GM18870 (cell line): ENCODE measurements around the gene HDAC5.
"Not testable (repeated sequence)": the region's sequence is repeated elsewhere in the genome, so short reads cannot be mapped to it uniquely, and the experiment has no call there.

ENCODE experiments used
- ATAC-seq: cut with Tn5 transposase; IDR thresholded peaks from one replicate; pipeline ENCODE4 v1.9.1; 2021; ENCODE audit warnings: moderate library complexity; ENCODE audit not compliant: unreplicated experiment

The HDAC5 gene

DNA sequence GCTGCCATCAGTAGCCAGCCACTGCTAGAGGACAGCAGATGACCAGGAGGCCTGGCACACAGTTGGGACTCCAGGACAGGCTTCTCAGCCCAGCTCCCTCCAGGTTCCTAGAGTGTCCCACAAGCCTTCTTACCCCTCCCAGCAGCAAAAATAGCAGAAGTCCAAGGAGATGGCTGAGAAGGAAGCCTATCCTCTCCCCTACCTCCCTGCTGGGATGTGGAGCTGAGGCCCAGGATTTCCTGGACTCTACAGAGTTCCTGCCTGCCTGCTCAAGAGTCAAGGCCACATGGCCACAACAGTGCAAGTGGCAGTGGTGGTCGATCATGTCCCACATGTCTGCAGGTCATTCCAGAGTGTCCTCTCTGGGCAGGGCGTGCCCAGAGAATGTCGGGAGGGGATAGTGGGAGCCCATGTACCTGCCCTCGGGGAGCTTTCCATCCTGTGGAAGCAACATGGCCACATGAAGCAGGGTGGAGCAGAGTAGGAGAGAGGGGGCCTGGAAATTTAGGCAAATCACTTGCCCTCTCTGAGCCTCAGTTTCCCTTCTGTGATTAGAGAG lies 10.6 kb upstream of the HDAC5 start:
- ATAC-seq: no peak

DNA sequence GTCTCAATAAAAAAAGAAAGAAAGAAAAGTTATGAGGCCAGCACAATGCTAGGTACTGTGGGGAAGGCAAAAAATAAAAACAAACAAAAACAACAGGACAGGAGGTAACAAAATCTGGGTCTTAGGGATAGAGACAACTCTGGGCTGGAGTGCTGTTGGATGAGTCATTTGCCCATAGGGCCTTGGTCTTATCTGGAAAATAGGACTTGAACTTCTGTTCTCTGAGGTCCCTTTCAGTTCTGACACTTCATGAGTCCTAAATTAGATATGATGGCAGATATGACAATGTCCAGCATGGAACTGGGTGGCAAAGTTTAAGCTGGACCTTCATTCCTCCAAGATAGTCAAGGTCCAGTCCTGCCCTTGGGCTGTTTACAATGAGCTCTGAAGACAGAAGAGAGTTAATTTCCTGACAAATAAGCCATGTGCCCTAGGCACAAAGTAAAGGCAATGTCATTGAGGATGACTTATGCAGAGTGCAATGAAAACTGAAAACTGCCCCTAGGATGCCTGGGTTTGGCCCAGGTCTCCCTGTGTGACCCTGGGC lies 8.9 kb upstream of the HDAC5 start:
- no peak for ATAC-seq

DNA sequence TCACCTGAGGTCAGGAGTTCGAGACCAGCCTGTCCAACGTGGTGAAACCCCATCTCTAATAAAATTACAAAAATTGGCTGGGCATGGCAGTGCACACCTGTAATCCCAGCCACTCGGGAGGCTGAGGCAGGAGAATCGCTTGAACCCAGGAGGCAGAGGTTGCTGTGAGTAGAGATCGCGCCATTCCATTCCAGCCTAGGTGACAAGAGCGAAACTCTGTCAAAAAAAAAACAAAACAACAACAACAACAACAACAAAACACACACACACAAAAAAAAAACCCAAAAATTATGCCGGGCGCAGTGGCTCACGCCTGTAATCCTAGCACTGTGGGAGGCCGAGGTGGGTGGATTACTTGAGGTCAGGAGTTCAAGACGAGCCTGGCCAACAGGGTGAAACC lies 7.9 kb upstream of the HDAC5 start:
- ATAC-seq: not testable (repeated sequence)

DNA sequence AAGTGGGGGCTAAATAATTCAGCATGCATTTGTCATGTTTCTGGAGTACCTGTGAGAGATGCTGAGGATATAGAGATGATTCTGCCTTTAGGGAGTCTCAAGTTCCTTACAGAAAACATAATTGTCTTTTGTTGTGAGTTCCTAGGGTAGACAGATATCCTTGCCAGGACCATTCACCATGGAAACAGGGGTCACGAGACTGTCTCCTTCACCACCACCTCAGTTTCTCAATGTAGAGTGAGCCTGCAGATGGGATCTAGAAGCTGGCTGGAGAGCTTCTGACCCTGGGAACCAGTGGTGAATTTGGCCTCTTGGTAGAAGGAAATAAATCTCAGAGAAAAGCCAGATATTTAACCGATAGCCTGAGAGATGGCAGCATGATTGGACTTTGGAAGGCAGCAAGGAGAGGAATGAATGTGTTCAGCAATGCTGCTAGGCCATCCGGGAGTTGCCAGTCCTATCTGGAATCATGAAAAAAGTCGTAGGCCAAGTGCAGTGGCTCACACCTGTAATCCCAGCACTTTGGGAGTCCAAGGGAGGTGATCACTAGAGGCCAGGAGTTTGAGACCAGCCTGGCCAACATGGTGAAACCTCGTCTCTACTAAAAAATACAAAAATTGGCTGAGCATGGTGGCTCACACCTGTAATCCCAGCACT lies 7.4 kb upstream of the HDAC5 start:
- no peak for ATAC-seq

DNA sequence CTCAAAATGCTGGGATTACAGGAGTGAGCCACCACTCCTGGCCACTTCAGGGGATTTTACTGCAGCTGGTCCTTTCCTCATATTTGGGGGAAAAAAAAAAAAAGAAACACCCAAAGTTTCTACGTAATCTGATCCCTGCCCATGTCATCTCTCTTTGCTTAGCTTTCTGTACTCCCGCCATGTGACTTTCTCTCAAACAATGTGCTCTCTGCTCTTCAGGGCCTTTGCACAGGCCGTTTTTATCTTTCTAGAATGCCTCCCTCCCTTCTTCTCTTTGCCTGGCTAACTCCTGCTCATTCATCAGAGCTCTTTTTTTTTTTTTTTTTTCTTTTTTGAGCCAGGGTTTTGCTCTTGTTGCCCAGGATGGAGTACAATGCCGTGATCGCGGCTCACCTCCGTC lies 4.9 kb upstream of the HDAC5 start:
- ATAC-seq: no peak

DNA sequence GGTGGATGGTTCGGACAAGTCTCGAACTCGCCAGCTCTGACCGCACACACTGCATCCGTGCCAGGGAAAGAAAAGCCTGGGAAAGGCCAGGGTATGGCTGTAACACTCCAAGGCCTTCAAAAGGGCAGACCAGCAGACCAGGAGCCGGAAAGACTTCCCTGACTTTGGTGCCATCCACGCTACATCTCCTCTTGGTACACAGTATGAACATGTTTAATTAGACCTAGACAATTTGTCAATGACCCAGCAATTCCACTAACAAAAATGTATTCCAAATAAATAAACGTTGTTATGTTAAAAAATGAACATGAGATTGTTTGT lies 637 bp upstream of the HDAC5 start:
- ATAC-seq: no peak

DNA sequence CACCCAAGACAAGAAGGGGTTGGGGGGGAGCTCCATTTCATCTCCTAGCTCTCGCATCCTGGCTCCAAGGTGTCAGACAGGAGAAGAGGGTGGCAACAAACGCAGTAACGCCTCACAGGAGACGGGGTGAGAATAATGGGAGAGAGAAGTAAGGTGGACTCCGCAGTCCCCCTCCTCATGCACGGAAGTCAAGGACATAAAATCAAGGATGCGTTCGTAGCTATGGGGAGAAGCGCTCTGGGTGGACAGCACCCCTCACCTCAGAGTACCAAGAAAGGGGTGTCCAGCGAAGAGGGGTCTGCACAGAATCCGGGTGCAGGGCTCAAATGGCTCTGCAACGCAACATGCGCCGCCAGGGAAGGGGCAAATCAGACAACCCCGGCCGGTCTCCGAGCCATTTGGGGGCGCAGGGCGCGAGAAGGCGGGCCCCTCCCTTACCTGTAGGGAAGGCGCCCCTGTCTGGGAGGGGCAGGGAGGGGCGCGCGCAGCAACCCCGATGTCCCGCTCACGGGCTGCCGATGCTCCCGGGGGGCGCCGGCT lies 555 bp downstream of the HDAC5 start:
- no peak for ATAC-seq

DNA sequence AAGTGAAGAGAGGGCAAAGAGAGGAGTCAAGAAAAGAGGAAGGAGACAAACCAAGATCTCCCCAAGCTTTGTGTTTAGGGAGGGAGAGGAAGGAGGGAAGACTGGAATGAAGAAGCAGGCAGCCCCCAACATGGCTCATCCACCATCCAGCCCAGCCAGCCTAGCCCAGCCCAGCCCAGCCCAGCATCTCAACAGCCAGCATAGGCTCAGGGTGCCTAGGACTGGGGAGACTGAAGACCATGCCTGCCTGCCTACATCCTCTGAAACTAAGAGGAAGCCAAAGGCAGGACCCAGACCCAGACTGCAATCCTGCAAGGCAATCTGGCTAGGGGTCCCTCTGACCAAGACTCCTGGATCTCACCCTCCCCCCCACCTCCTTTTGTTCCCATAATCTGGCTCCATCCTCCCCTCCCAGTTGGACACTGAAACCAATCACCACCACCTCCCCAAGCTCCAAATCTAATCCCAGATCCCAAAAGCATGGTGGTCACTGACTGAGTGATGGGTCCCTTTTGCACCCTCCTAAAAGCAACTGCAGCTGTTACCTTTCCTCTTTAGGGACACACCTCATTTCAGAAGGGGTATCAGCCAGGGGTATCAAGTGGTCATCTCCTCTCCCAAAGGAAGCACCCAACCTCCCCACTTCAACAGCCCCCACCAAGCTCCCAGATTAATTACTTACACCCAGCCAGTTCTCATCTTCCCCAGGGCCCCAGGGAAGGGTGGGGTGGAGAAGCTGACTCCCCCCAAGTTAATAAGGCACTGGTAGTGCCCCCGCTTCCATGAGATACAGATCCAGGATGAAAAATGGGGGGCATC lies 1.2 kb downstream of the HDAC5 start:
- ATAC-seq: no peak

DNA sequence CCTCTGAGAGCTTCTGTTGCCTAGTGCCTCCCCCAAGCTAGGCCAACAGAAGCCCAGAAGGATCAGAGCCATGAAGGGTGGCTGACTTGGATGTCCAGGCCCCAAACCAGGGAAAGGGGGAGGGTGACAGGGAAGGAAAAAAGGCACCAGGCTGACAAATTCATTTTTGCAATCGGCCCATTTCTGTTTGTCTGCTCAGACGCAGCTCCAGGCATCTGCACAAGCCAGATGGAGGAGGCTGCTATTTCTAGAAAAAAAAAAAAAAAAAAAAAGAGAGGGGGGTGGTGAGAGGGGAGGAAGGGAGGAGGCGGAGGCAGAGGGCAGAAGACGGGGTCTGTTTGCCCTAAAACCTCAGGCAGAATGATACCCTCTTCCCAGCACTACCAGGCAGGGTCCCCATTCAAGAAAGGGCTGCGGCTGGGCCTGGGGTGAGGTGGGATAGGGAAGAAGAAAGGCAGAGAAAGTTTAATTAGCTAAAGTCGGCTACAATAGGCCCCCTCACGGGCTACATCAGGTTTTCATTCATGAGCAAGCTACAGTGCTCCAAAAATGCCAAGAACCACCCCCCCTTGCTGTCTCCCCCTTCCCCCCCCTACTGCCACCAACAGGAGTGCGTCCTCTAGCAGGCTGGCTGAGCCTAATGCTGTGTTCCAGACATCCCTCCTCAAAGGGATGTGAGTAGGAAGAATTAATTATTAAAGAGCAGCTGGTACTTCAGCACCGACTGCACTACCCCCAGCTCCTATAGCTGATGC lies 2.4 kb downstream of the HDAC5 start:
- ATAC-seq: no peak

DNA sequence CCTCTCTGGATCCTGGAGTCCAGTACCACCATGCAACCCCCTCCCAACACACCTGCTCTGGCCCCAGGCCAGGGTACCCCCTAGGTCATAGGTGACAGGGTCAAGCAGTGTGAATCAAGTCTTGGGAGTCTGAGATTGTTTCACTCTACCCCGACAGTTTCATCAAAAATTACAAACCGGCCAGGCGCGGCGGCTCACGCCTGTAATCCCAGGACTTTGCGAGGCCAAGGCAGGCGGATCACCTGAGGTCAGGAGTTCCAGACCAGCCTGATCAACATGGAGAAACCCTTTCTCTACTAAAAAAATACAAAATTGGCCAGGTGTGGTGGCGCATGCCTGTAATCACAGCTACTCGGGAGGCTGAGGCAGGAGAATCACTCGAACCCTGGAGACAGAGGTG lies 3.2 kb downstream of the HDAC5 start:
- ATAC-seq: not testable (repeated sequence)

DNA sequence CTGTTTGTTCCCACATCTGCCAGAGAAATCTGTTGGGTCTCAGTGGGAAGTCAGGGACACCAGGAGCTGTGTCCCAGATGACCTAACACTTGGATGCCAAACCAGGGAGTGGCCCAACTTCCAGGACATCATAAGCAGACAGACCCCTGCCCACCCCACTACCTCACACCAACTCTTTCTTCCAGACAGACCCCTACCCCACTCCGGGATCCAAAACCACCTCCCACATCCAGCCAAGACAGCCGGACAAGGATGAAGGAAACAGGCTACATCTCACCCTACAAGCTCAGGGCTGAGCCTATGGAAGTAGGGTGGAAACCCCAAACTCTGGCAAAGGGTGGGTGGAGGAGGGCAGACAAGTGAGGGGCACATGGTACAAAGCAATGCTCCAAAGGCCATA lies 3.6 kb downstream of the HDAC5 start:
- no peak for ATAC-seq

DNA sequence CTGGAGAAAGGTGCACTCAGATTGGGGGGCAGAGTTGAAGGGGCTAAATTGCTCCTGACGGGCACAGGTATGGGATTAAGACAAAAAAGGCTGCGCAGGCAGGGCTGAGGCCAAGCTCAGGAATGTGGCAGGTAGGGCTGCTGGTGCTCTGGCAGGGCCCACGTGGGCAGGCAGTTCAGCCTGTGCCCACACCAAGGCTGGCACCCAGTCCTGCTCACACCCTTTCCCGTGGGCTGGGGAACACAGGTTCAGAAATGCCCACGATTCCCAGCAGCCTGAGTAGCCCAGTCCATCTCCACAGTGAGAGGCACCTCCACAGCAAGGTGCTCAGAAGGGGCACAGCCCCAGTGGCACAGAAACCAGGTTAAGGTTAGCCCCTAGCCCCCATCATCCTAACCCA lies 4.4 kb downstream of the HDAC5 start:
- ATAC-seq: no peak

DNA sequence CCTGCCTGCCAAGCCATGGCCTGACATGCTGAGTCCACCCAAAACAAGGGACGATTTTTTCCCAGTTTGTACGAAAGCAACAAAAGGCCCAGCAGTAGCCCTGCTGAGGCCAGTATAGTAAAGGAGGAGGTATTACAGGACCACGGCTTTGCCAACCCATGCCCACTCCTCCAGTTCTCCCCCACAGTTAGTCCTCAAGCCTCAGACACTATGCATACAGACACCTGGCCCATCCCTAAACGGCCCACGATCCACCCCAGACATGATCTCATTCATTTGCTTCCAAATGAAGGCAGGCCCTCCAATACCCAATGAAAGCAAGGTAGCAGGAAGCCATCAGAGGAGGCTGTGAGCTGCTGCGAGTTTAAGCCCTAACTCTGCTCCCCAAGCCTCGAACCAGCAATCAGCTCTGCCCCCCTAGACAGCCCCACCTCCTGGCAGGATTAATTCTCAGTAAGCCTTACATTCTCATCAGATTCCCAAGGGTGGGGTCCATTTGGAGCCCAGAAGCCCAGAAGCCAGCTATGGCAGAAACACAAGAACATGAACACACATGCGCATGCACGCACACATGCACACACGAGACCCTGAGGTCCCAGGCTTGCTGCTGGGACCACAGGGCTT lies 4.9 kb downstream of the HDAC5 start:
- no peak for ATAC-seq

DNA sequence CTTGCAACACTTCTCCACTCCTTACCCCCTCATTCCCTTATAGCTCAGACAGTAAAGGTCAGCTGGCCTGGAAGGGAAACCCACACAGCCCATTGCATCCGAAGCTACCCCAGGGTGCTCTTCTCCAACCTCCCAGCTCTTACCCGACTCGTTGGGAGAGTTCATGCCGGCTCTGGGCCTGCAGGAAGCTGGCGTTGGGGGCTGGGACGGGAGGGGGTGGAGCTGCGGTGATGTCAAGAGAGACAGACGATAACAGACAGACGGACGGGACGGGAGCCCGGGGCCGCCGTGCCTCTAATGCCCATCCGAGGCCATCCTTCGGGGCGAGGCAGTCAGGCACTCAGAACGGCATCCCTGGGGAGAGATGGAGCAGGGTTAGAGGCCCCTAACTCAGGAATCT lies 6.1 kb downstream of the HDAC5 start:
- ATAC-seq: no peak

DNA sequence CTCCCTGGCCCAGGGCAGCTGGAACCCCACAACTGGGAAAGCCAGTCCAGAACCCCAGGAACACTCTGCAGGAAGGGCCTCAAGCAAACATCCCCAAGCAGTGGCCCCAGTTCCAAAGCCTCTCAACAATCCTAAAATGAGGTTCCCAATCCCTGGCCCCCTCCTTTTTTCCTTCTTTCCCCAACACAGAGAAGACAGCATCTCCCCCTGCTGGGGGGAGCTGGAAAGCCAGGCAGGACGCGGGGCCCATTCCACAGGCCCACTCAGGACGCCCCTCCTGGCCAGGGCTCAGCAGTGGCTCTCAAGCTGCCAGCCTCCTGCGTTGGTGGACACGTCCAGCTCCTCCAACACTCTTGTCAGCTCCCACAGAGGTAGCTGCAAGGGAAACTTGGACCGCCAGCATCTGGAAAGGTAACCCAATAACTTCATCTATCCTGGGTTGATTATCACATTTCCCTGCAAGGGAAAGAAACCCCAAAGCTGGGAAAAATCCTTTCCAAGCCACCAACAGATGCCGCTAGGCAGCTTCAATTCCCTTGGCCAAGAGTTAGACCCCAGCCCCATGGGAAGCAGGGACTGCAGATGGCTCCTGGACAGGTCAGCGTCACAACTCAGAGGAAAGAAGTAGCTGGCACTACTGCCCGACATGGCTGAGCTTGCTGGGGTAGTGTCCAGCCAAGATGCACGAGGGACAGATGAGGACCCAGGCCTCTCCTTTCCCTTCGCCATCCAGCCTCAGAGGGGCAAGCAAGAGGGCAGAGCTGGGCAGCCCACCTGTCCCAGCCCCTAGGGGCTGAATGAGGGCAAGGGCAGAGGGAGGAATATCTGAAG lies 7.6 kb downstream of the HDAC5 start:
- ATAC-seq: no peak

DNA sequence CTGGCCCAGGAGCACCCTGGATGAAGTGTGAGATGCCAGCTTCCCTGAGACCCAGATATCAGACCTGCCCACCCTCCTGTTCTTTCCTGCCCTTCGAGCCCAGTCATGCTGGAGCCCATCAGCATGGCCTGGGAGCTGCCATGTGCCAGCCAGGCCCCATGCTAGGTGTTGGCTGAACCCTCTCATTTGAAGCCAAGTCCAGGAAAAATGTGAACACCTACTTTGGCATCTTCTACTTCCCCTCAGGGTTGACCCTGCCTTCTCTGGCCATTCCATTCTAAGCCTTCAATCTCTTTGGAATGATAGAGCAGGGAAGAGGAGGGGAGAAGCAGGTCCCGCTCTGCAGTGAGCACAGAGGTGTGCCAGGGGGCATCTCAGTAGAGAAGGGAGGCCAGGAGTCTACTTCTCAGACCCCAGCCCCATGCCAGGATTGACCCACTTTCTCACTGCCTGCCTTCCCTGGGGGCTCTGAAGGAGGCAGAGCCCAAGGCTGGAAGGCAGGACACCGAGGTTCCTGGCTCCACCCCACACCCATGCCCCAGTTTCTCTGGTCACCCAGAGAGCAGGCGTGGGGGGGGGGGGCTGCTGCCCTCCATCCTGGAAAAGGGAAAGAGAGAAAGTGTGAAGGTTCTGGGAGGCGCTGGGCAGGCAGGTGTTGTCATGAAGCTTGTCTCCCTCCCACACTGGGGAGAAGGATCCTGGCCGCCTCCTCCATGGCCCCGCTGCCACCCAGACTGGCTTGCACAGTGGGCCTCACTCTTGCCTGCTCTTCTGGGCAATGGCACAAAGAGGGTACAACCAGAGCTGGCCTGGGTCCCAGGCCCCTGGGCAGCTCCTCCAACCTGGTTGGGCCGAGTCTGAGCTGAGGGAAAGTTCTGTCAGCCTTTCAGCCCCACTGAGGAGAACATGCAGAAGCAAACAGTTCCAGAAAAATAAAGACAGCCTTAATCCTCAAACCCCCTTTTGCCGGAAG lies 9.3 kb downstream of the HDAC5 start:
- ATAC-seq: no peak

DNA sequence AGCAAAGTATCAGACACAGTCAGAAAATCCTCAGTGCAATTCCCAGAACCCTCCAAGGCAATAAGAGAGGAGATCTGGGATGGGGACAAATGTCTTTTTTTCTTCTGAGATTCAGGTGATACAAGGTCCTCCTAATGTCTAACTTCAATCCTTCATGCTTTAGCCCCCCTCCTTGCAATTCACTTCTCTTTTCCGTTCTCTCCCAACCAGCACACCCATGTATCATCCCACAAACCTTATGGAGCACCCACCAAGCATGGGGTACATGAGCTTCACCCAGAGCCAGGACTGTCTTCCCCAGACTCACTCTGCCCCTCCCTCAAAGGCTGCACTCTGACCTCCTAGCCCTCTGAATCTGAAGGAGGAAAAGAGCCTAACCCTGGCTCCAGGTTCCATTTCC lies 10.1 kb downstream of the HDAC5 start:
- ATAC-seq: no peak
